ENCODE data around the gene METTL15.

DNA sequence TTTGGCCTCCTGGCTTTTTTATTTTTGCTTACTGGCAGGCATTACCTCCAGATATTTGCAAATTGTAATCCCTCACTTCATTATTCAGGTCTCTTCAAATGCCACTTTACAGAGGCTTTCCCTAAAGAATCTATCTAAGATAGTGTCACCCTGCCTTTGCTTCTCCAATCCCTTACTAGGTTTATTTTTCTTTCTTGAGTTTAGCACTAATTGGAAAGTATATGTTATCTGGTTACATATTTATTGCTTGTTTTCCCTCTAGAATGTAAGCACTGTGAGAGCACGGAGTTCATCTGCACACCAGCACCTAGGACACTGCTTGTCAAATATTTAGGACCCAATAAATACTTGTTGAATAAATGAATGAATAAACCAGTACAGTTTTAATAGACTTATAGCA, 3.8 kb upstream of the METTL15 start:
- TF ChIP-seq, protein P1, sequence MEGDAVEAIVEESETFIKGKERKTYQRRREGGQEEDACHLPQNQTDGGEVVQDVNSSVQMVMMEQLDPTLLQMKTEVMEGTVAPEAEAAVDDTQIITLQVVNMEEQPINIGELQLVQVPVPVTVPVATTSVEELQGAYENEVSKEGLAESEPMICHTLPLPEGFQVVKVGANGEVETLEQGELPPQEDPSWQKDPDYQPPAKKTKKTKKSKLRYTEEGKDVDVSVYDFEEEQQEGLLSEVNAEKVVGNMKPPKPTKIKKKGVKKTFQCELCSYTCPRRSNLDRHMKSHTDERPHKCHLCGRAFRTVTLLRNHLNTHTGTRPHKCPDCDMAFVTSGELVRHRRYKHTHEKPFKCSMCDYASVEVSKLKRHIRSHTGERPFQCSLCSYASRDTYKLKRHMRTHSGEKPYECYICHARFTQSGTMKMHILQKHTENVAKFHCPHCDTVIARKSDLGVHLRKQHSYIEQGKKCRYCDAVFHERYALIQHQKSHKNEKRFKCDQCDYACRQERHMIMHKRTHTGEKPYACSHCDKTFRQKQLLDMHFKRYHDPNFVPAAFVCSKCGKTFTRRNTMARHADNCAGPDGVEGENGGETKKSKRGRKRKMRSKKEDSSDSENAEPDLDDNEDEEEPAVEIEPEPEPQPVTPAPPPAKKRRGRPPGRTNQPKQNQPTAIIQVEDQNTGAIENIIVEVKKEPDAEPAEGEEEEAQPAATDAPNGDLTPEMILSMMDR (conservative IDR thresholded peaks at IDR 0.05 in 1 of 2, IDR thresholded peaks at IDR 0.05 in 1 of 2; ENCODE audit: extremely low read depth in 1 of 2, insufficient read depth in 1 of 2, low read depth in 1 of 2, low read length in 2 of 2) = no peak
- no peak for TF ChIP-seq EZH2 (IDR thresholded peaks at IDR 0.05; ENCODE audit: borderline replicate concordance, low read length)
